Kidney (tissue), 14 donors: ENCODE results near the gene HOXB2. TPM values are rescaled to one million over a fixed set of nuclear protein-coding genes. Genes with fewer than 3 reads are reported as not detected.
A peak's percentile ranks its signal among the peaks of the same experiment; 100 is the strongest.

ENCODE experiments used
- DNase-seq, 5 donors: peaks; one replicate each; pipeline ENCODE4 v3.0.0-alpha.2; 2013 to 2020
- FAIRE-seq: peaks from 2 replicates; lab custom pipeline; 2012; peaks lifted over from hg19 to GRCh38; lab: Jason Lieb, UNC
- H3K27ac ChIP-seq, 2 donors: one replicate each; pipeline ENCODE4 v1.7.0; 2013; ENCODE audit warnings: low read depth in 2 of 2, low read length in 2 of 2, inconsistent platforms in 1 of 2
- H3K27me3 ChIP-seq: one replicate; pipeline ENCODE4 v1.7.1; 2013; ENCODE audit warnings: low read length, inconsistent platforms; ENCODE audit not compliant: control insufficient read depth, insufficient read depth
- H3K36me3 ChIP-seq, 3 donors: one replicate each; pipeline versions ENCODE4 v1.7.0 to v1.7.1; 2013; ENCODE audit warnings: low read length in 3 of 3, control low read depth in 1 of 3, inconsistent platforms in 1 of 3; ENCODE audit not compliant: insufficient read depth in 3 of 3, control insufficient read depth in 2 of 3
- H3K4me1 ChIP-seq, 3 donors: one replicate each; pipeline versions ENCODE4 v1.7.0 to v1.7.1; 2013; ENCODE audit warnings: low read length in 3 of 3, inconsistent platforms in 1 of 3, low read depth in 1 of 3; ENCODE audit not compliant: control insufficient read depth in 2 of 3, insufficient read depth in 2 of 3
- H3K4me3 ChIP-seq, 3 donors: one replicate each; pipeline versions ENCODE4 v1.7.0 to v1.8.1; 2013; ENCODE audit warnings: low read length in 3 of 3, control low read depth in 1 of 3, inconsistent platforms in 1 of 3
- H3K9ac ChIP-seq, 3 donors: one replicate each; pipeline versions ENCODE4 v1.7.0 to v1.7.1; 2013; ENCODE audit warnings: low read length in 3 of 3, control low read depth in 1 of 3, inconsistent platforms in 1 of 3
- H3K9me3 ChIP-seq, 3 donors: one replicate each; pipeline versions ENCODE4 v1.7.0 to v1.7.1; 2013; ENCODE audit warnings: low read length in 3 of 3, control low read depth in 1 of 3, inconsistent platforms in 1 of 3; ENCODE audit not compliant: control insufficient read depth in 2 of 3, insufficient read depth in 1 of 3
- CTCF ChIP-seq: IDR thresholded peaks from 3 replicates; pipeline ENCODE4 v1.5.1; 2012; ENCODE audit warnings: mild to moderate bottlenecking, moderate library complexity, borderline replicate concordance; ENCODE audit not compliant: insufficient read depth; ENCODE audit errors: extremely low read depth
- intact Hi-C: fragments of 100-400 bp; cut with DNase I; formaldehyde crosslinking; loops from one replicate; pipeline ENCODE4 v1.11.1; 2022
- polyA plus RNA-seq: library from polyadenylated mRNA; stranded (reverse); fragments of 350-450 nt; fragmentation: Illumina TruSeq; extraction: RNeasy Lipid Tissue Mini Kit (QIAGEN cat#74804); gene quantifications from one replicate; pipeline ENCODE4 v1.2.3, GENCODE V29; 2014; ENCODE audit warnings: low read depth, low replicate concordance; ENCODE audit not compliant: insufficient read depth
- total RNA-seq: library from RNA; stranded (reverse); fragmentation: NEBNext Ultra II Directional; extraction: Animal tissue kit (Norgen Biotek cat#: 25700); gene quantifications from one replicate; pipeline ENCODE4 v1.2.1, GENCODE V29; 2021
- donor health status: control.
- donor health status: control.
- donor health status: control.
- donor health status: control.
- donor health status: control.
- donor health status: DM: yes; HTN: yes; CAD: no.
- donor health status: Normal renal cell carcinoma (clear cell type).

Gene HOXB2
- total and polyA plus RNA-seq, 2 donors from 2014 or later: 30.7 to 61.9 TPM

DNA sequence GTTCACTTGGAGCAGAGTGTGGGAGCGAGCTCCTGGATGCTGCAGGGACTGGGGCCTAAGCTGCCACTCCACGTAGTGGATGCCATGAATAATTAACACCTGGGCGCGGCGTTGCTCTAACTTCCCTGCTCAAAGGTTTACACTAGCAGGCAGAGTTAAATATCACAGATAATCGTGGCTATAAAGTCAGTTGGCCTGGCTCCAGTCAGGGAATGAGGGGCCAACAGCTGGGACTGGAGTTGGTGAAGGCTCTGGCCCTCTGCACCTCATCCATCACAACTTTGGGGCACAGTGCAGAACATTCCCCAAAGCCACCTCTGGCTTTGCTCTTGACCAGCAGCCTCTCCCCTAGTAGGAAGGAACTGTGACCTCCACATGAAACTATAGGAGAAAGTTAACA lies 22.3 kb upstream of the HOXB2 start:
- TF ChIP-seq CTCF: no peak
- H3K27me3 ChIP-seq: no peaks in the 10 kb centered on the region
- peaks cover 29 to 48% (median 42%) of the 10 kb centered on the region in 3 donors for H3K4me1 ChIP-seq
- intact Hi-C loops: no loop called here
- DNase-seq (no peak), FAIRE-seq (no peak)
- H3K9me3 ChIP-seq: no peaks in the 10 kb centered on the region
- H3K9ac ChIP-seq: peak overlapping the region in 1 of 3 donors; percentile 65
- peaks cover 2 to 5% (median 2%) of the 10 kb centered on the region in 3 donors for H3K36me3 ChIP-seq
- H3K27ac ChIP-seq: peak overlapping the region; percentile 68 to 77
- H3K4me3 ChIP-seq: peak overlapping the region in 1 of 3 donors; percentile 44

GRCh38 chr17:48566717-48567116 lies 21.8 kb upstream of the HOXB2 start:
- FAIRE-seq (no peak), DNase-seq (no peak)
- intact Hi-C loops: no loop called here
- TF ChIP-seq CTCF: no peak
- Histone ChIP-seq H3K4me1 (peaks cover 29 to 50% (median 44%) of the 10 kb centered on the region in 3 donors), H3K27me3 (no peaks in the 10 kb centered on the region), H3K27ac (peak overlapping the region; percentile 68 to 77), H3K4me3 (peak overlapping the region in 1 of 3 donors; percentile 44), H3K36me3 (peaks cover 2 to 5% (median 4%) of the 10 kb centered on the region in 3 donors), H3K9ac (peak overlapping the region in 1 of 3 donors; percentile 65), H3K9me3 (no peaks in the 10 kb centered on the region)

GRCh38 chr17:48565925-48566710 lies 21.2 kb upstream of the HOXB2 start:
- Histone ChIP-seq H3K4me3 (no peak overlapping the region), H3K27me3 (no peaks in the 10 kb centered on the region), H3K9me3 (no peaks in the 10 kb centered on the region), H3K4me1 (peaks cover 34 to 56% (median 45%) of the 10 kb centered on the region in 3 donors), H3K27ac (peak overlapping the region; percentile 68 to 77), H3K9ac (peak overlapping the region in 1 of 3 donors; percentile 65), H3K36me3 (peaks cover 2 to 8% (median 5%) of the 10 kb centered on the region in 3 donors)
- intact Hi-C loops: no loop called here
- no peak for FAIRE-seq
- DNase-seq: no peak
- no peak for TF ChIP-seq CTCF
